GM23248 (cell line): ENCODE results near the gene P2RY10. TPM values are rescaled to one million over a fixed set of nuclear protein-coding genes. Genes with fewer than 3 reads are reported as not detected.

Experiments
- microRNA-seq: library from miRNA; unstranded; fragments of <30 nt; microRNA quantifications from one replicate; pipeline ENCODE4, GENCODE V29; 2016; ENCODE audit warnings: borderline number of aligned reads
- polyA plus RNA-seq: library from polyadenylated mRNA; unstranded; fragments of >200 nt; fragmentation: Nextera tagmentation; extraction: Ambion mirVana; gene quantifications from 2 replicates; pipeline ENCODE4 v1.2.1, GENCODE V29; 2016
- total RNA-seq: library from RNA; depleted of rRNA; stranded (reverse); fragments of >200 nt; shearing (Covaris generic); gene quantifications from 2 replicates; pipeline ENCODE4 v1.2.3, GENCODE V29; 2014; rRNA removed

Gene P2RY10
- total and polyA plus RNA-seq, 2 experiments from 2014 or later = not detected

Small RNAs within 50 kb of the gene (microRNA-seq; reads per million reads assigned to microRNA genes)
- gene MIR4328 = not detected

Other genes with a start within 250 kb of the P2RY10 start
- not detected in 2 replicates for gene LPAR4, start 197.7 kb upstream of the P2RY10 start, total RNA-seq
- not detected in 2 replicates for gene LPAR4, start 197.7 kb upstream of the P2RY10 start, polyA plus RNA-seq
- gene GPR174, start 199.3 kb downstream of the P2RY10 start, total RNA-seq = not detected in 2 replicates
- gene GPR174, start 199.3 kb downstream of the P2RY10 start, polyA plus RNA-seq = not detected in 2 replicates